Ishikawa (cell line): ENCODE measurements around the gene NTNG1.

Experiments used
- CEBPB ChIP-seq: IDR thresholded peaks from 2 replicates; pipeline ENCODE4 v1.6.1; 2012
- EGR1 ChIP-seq: IDR thresholded peaks from 2 replicates; pipeline ENCODE4 v1.6.1; 2012
- EP300 ChIP-seq: IDR thresholded peaks from 2 replicates; pipeline ENCODE4 v1.6.1; 2012; ENCODE audit warnings: borderline replicate concordance
- FOXM1 ChIP-seq: IDR thresholded peaks from 2 replicates; pipeline ENCODE4 v1.6.1; 2012; ENCODE audit warnings: low read depth, borderline replicate concordance
- RAD21 ChIP-seq: IDR thresholded peaks from 2 replicates; pipeline ENCODE4 v1.6.1; 2012; ENCODE audit warnings: low read depth
- TAF1 ChIP-seq: IDR thresholded peaks from 2 replicates; pipeline ENCODE4 v1.6.1; 2012; ENCODE audit warnings: low read depth, mild to moderate bottlenecking
- TCF12 ChIP-seq: IDR thresholded peaks from 2 replicates; pipeline ENCODE4 v1.6.1; 2012; ENCODE audit warnings: low read depth
- TF ChIP-seq, protein P1 (sequence below): IDR thresholded peaks from 2 replicates; pipeline ENCODE4 v1.6.1; 2012

- TF ChIP-seq TAF1 (no peak), RAD21 (no peak), EGR1 (no peak), CEBPB (no peak), FOXM1 (no peak), TCF12 (no peak), EP300 (no peak)
- TF ChIP-seq, protein P1, sequence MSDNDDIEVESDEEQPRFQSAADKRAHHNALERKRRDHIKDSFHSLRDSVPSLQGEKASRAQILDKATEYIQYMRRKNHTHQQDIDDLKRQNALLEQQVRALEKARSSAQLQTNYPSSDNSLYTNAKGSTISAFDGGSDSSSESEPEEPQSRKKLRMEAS = no peak
Observed at GRCh38 chr1:107286125-107286524, 145.3 kb downstream of the NTNG1 start.
